ENCODE data around the gene SPATS2.

Gene SPATS2

GRCh38 chr12:49557917-49558215, 190.6 kb downstream of the SPATS2 start:
- TF ChIP-seq TEAD4 (IDR thresholded peaks at IDR 0.05) = no peak
- no peak for TF ChIP-seq CEBPB (IDR thresholded peaks at IDR 0.05)
- no peak for TF ChIP-seq FOXM1 (IDR thresholded peaks at IDR 0.05; ENCODE audit: borderline replicate concordance, low read depth)
- no peak for TF ChIP-seq EP300 (IDR thresholded peaks at IDR 0.05; ENCODE audit: borderline replicate concordance)
- TF ChIP-seq CREB1 (IDR thresholded peaks at IDR 0.05; ENCODE audit: low read depth) = no peak
- TF ChIP-seq USF1 (IDR thresholded peaks at IDR 0.05) = no peak
- TF ChIP-seq YY1 (IDR thresholded peaks at IDR 0.05; ENCODE audit: low read depth) = no peak
- TF ChIP-seq ZBTB7A (IDR thresholded peaks at IDR 0.05; ENCODE audit: low read depth) = no peak
- TF ChIP-seq, protein P1, sequence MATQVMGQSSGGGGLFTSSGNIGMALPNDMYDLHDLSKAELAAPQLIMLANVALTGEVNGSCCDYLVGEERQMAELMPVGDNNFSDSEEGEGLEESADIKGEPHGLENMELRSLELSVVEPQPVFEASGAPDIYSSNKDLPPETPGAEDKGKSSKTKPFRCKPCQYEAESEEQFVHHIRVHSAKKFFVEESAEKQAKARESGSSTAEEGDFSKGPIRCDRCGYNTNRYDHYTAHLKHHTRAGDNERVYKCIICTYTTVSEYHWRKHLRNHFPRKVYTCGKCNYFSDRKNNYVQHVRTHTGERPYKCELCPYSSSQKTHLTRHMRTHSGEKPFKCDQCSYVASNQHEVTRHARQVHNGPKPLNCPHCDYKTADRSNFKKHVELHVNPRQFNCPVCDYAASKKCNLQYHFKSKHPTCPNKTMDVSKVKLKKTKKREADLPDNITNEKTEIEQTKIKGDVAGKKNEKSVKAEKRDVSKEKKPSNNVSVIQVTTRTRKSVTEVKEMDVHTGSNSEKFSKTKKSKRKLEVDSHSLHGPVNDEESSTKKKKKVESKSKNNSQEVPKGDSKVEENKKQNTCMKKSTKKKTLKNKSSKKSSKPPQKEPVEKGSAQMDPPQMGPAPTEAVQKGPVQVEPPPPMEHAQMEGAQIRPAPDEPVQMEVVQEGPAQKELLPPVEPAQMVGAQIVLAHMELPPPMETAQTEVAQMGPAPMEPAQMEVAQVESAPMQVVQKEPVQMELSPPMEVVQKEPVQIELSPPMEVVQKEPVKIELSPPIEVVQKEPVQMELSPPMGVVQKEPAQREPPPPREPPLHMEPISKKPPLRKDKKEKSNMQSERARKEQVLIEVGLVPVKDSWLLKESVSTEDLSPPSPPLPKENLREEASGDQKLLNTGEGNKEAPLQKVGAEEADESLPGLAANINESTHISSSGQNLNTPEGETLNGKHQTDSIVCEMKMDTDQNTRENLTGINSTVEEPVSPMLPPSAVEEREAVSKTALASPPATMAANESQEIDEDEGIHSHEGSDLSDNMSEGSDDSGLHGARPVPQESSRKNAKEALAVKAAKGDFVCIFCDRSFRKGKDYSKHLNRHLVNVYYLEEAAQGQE (IDR thresholded peaks at IDR 0.05; ENCODE audit: low read depth) = no peak
- TF ChIP-seq, protein P2, sequence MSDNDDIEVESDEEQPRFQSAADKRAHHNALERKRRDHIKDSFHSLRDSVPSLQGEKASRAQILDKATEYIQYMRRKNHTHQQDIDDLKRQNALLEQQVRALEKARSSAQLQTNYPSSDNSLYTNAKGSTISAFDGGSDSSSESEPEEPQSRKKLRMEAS (IDR thresholded peaks at IDR 0.05) = no peak
- TF ChIP-seq RAD21 (IDR thresholded peaks at IDR 0.05; ENCODE audit: low read depth) = no peak
- no peak for TF ChIP-seq EGR1 (IDR thresholded peaks at IDR 0.05)
- TF ChIP-seq TAF1 (IDR thresholded peaks at IDR 0.05; ENCODE audit: low read depth) = no peak
- no peak for TF ChIP-seq NFIC (IDR thresholded peaks at IDR 0.05)
- TF ChIP-seq TCF12 (IDR thresholded peaks at IDR 0.05; ENCODE audit: low read depth) = no peak

GRCh38 chr12:49558526-49558925, 191.3 kb downstream of the SPATS2 start:
- TF ChIP-seq CEBPB (IDR thresholded peaks at IDR 0.05) (no peak), TAF1 (IDR thresholded peaks at IDR 0.05; ENCODE audit: low read depth) (no peak), CREB1 (IDR thresholded peaks at IDR 0.05; ENCODE audit: low read depth) (no peak), ZBTB7A (IDR thresholded peaks at IDR 0.05; ENCODE audit: low read depth) (no peak), RAD21 (IDR thresholded peaks at IDR 0.05; ENCODE audit: low read depth) (no peak), YY1 (IDR thresholded peaks at IDR 0.05; ENCODE audit: low read depth) (no peak), TCF12 (IDR thresholded peaks at IDR 0.05; ENCODE audit: low read depth) (no peak), EP300 (IDR thresholded peaks at IDR 0.05; ENCODE audit: borderline replicate concordance) (no peak), NFIC (IDR thresholded peaks at IDR 0.05) (no peak), USF1 (IDR thresholded peaks at IDR 0.05) (no peak), EGR1 (IDR thresholded peaks at IDR 0.05) (no peak), TEAD4 (IDR thresholded peaks at IDR 0.05) (no peak), FOXM1 (IDR thresholded peaks at IDR 0.05; ENCODE audit: borderline replicate concordance, low read depth) (no peak)
- TF ChIP-seq, protein P1 (IDR thresholded peaks at IDR 0.05; ENCODE audit: low read depth) = no peak
- TF ChIP-seq, protein P2 (IDR thresholded peaks at IDR 0.05) = no peak

- TF ChIP-seq, protein P2 (IDR thresholded peaks at IDR 0.05) = no peak
- TF ChIP-seq EP300 (IDR thresholded peaks at IDR 0.05; ENCODE audit: borderline replicate concordance) (no peak), EGR1 (IDR thresholded peaks at IDR 0.05) (no peak), TAF1 (IDR thresholded peaks at IDR 0.05; ENCODE audit: low read depth) (no peak), FOXM1 (IDR thresholded peaks at IDR 0.05; ENCODE audit: borderline replicate concordance, low read depth) (no peak), RAD21 (IDR thresholded peaks at IDR 0.05; ENCODE audit: low read depth) (no peak), CREB1 (IDR thresholded peaks at IDR 0.05; ENCODE audit: low read depth) (no peak), NFIC (IDR thresholded peaks at IDR 0.05) (no peak)
Observed at GRCh38 chr12:49559011-49559675, 191.9 kb downstream of the SPATS2 start.

GRCh38 chr12:49560695-49561094, 193.4 kb downstream of the SPATS2 start:
- TF ChIP-seq NFIC (IDR thresholded peaks at IDR 0.05) = no peak
- TF ChIP-seq FOXM1 (IDR thresholded peaks at IDR 0.05; ENCODE audit: borderline replicate concordance, low read depth) = no peak
- no peak for TF ChIP-seq YY1 (IDR thresholded peaks at IDR 0.05; ENCODE audit: low read depth)
- no peak for TF ChIP-seq EP300 (IDR thresholded peaks at IDR 0.05; ENCODE audit: borderline replicate concordance)
- TF ChIP-seq, protein P2 (IDR thresholded peaks at IDR 0.05) = no peak
- TF ChIP-seq TCF12 (IDR thresholded peaks at IDR 0.05; ENCODE audit: low read depth) = no peak
- TF ChIP-seq ZBTB7A (IDR thresholded peaks at IDR 0.05; ENCODE audit: low read depth) = no peak
- no peak for TF ChIP-seq USF1 (IDR thresholded peaks at IDR 0.05)
- TF ChIP-seq, protein P1 (IDR thresholded peaks at IDR 0.05; ENCODE audit: low read depth) = no peak
- no peak for TF ChIP-seq CEBPB (IDR thresholded peaks at IDR 0.05)
- TF ChIP-seq TEAD4 (IDR thresholded peaks at IDR 0.05) = no peak
- TF ChIP-seq TAF1 (IDR thresholded peaks at IDR 0.05; ENCODE audit: low read depth) = no peak
- TF ChIP-seq EGR1 (IDR thresholded peaks at IDR 0.05) = no peak

Measured in Ishikawa (cell line).